CD4-positive, CD25-positive, alpha-beta regulatory T cell (primary cell): ENCODE data around the gene AATK. TPM values are rescaled to one million over a fixed set of nuclear protein-coding genes. Genes with fewer than 3 reads are reported as not detected.
A peak's percentile ranks its signal among the peaks of the same experiment; 100 is the strongest.
"Not testable (repeated sequence)": the region's sequence is repeated elsewhere in the genome, so short reads cannot be mapped to it uniquely, and the experiment has no call there.

Experiments used
- ATAC-seq, 2 donors: fragments of 150-1000 bp; cut with Tn5 transposase; one replicate each; pipeline ENCODE4 v1.10.0; 2021; ENCODE audit warnings: low read depth in 2 of 2, moderate number of reproducible peaks in 2 of 2, moderate library complexity in 1 of 2
- DNase-seq, 3 donors: peaks; one replicate each; pipeline versions ENCODE4 v3.0.0 to v3.0.0-alpha.2; 2012 to 2022; ENCODE audit warnings: mixed read lengths in 1 of 3
- H3K27ac ChIP-seq: one replicate; pipeline ENCODE4 v1.7.0; 2013; ENCODE audit warnings: mild to moderate bottlenecking, low read length; ENCODE audit not compliant: insufficient read depth, poor library complexity, severe bottlenecking
- H3K27me3 ChIP-seq: one replicate; pipeline ENCODE4 v1.7.0; 2013; ENCODE audit warnings: low read length; ENCODE audit not compliant: control insufficient read depth, insufficient read depth
- H3K36me3 ChIP-seq: one replicate; pipeline ENCODE4 v1.7.0; 2013; ENCODE audit warnings: mild to moderate bottlenecking, low read length, moderate library complexity; ENCODE audit not compliant: control insufficient read depth, insufficient read depth
- H3K4me1 ChIP-seq: 2 replicates; pipeline ENCODE4 v1.7.0; 2013; ENCODE audit warnings: mild to moderate bottlenecking, low read length; ENCODE audit not compliant: insufficient read depth, control insufficient read depth, poor library complexity, severe bottlenecking
- H3K4me3 ChIP-seq: one replicate; pipeline ENCODE4 v1.7.0; 2013; ENCODE audit warnings: low read depth, mild to moderate bottlenecking, low read length, moderate library complexity
- H3K9me3 ChIP-seq, 2 experiments: 1 replicate in 1 of 2; 2 replicates in 1 of 2; pipeline ENCODE4 v1.7.0; 2013; ENCODE audit warnings: low read length in 2 of 2, mild to moderate bottlenecking in 1 of 2, moderate library complexity in 1 of 2; ENCODE audit not compliant: control insufficient read depth in 2 of 2
- H3K27ac Mint-ChIP-seq, 3 donors: one replicate each; pipeline ENCODE4 v1.8.0; 2020 to 2022; ENCODE audit warnings: mild to moderate bottlenecking in 3 of 3, mixed read lengths in 3 of 3, moderate library complexity in 2 of 3
- H3K27me3 Mint-ChIP-seq: one replicate; pipeline ENCODE4 v1.8.0; 2022; ENCODE audit warnings: mild to moderate bottlenecking, mixed read lengths
- H3K36me3 Mint-ChIP-seq: one replicate; pipeline ENCODE4 v1.8.0; 2020; ENCODE audit warnings: mixed read lengths
- H3K4me1 Mint-ChIP-seq, 4 donors: one replicate each; pipeline ENCODE4 v1.8.0; 2020 to 2022; ENCODE audit warnings: mixed read lengths in 4 of 4, mild to moderate bottlenecking in 1 of 4
- H3K4me3 Mint-ChIP-seq, 4 donors: one replicate each; pipeline ENCODE4 v1.8.0; 2020 to 2022; ENCODE audit warnings: mild to moderate bottlenecking in 4 of 4, mixed read lengths in 4 of 4, moderate library complexity in 3 of 4
- H3K9me3 Mint-ChIP-seq, 7 donors: one replicate each; pipeline ENCODE4 v1.8.0; 2020 to 2022; ENCODE audit warnings: mixed read lengths in 7 of 7, mild to moderate bottlenecking in 3 of 7, moderate library complexity in 2 of 7
- polyA plus RNA-seq, 4 donors: library from polyadenylated mRNA; unstranded; fragments of 300-500 nt; fragmentation: Illumina TruSeq; gene quantifications; one replicate each; pipeline ENCODE4 v1.2.3, GENCODE V29; 2021
- total RNA-seq: library from RNA; stranded (reverse); gene quantifications from one replicate; pipeline ENCODE4 v1.2.3, GENCODE V29; 2022

Gene AATK
- total and polyA plus RNA-seq, 5 donors from 2014 or later: 0.03 to 0.26 (median 0.16) TPM; not detected in 2

GRCh38 chr17:81082177-81083073, 83.6 kb downstream of the AATK start:
- peaks cover 0 to 1% (median 0%) of the 10 kb centered on the region in 4 donors for H3K4me1 Mint-ChIP-seq
- H3K9me3 ChIP-seq: no peaks in the 10 kb centered on the region
- H3K4me3 Mint-ChIP-seq: no peak overlapping the region
- H3K27ac Mint-ChIP-seq: no peak overlapping the region
- H3K36me3 Mint-ChIP-seq: no peaks in the 10 kb centered on the region
- ATAC-seq (no peak), DNase-seq (no peak)
- H3K27me3 Mint-ChIP-seq: no peaks in the 10 kb centered on the region
- no peaks in the 10 kb centered on the region for H3K36me3 ChIP-seq
- no peaks in the 10 kb centered on the region for H3K4me1 ChIP-seq
- H3K4me3 ChIP-seq: no peak overlapping the region
- no peaks in the 10 kb centered on the region for H3K27me3 ChIP-seq
- H3K9me3 Mint-ChIP-seq: no peaks in the 10 kb centered on the region
- no peak overlapping the region for H3K27ac ChIP-seq

- DNase-seq (no peak), ATAC-seq (no peak)
- H3K27ac ChIP-seq: no peak overlapping the region
- no peak overlapping the region for H3K4me3 ChIP-seq
- no peaks in the 10 kb centered on the region for H3K9me3 ChIP-seq
- H3K27me3 ChIP-seq: no peaks in the 10 kb centered on the region
- no peaks in the 10 kb centered on the region for H3K36me3 ChIP-seq
- no peak overlapping the region for H3K4me3 Mint-ChIP-seq
- H3K27me3 Mint-ChIP-seq: no peaks in the 10 kb centered on the region
- H3K27ac Mint-ChIP-seq: no peak overlapping the region
- no peaks in the 10 kb centered on the region for H3K4me1 Mint-ChIP-seq
- H3K4me1 ChIP-seq: no peaks in the 10 kb centered on the region
- no peaks in the 10 kb centered on the region for H3K9me3 Mint-ChIP-seq
- no peaks in the 10 kb centered on the region for H3K36me3 Mint-ChIP-seq
Measured at GRCh38 chr17:81081222-81082176, 84.5 kb downstream of the AATK start.

DNA sequence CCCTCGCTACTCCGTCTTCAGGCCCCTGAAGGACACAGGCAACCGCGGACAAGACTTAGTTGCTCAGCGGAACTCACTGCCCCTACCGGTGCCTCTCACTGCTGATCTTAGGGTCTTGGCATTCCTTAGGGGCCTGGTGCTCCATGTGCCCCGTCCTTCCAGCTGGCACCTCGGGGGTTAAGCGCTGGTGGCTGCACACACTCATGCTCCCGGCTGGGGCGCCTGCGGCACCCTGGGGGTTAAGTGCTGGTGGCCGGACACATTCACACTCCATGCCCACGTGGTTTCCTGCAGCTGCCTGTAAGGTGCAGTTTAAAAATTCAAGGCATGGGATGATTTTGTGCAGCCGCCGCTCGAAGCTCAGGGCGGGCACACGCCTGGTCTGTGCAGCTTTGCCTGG, 86.0 kb downstream of the AATK start:
- Mint-ChIP-seq H3K9me3 (no peaks in the 10 kb centered on the region), H3K4me3 (no peak overlapping the region), H3K36me3 (no peaks in the 10 kb centered on the region), H3K27me3 (no peaks in the 10 kb centered on the region), H3K27ac (no peak overlapping the region), H3K4me1 (no peaks in the 10 kb centered on the region)
- Histone ChIP-seq H3K36me3 (no peaks in the 10 kb centered on the region), H3K27me3 (no peaks in the 10 kb centered on the region), H3K9me3 (no peaks in the 10 kb centered on the region), H3K4me1 (no peaks in the 10 kb centered on the region), H3K4me3 (no peak overlapping the region), H3K27ac (no peak overlapping the region)
- ATAC-seq (no peak), DNase-seq (no peak)

DNA sequence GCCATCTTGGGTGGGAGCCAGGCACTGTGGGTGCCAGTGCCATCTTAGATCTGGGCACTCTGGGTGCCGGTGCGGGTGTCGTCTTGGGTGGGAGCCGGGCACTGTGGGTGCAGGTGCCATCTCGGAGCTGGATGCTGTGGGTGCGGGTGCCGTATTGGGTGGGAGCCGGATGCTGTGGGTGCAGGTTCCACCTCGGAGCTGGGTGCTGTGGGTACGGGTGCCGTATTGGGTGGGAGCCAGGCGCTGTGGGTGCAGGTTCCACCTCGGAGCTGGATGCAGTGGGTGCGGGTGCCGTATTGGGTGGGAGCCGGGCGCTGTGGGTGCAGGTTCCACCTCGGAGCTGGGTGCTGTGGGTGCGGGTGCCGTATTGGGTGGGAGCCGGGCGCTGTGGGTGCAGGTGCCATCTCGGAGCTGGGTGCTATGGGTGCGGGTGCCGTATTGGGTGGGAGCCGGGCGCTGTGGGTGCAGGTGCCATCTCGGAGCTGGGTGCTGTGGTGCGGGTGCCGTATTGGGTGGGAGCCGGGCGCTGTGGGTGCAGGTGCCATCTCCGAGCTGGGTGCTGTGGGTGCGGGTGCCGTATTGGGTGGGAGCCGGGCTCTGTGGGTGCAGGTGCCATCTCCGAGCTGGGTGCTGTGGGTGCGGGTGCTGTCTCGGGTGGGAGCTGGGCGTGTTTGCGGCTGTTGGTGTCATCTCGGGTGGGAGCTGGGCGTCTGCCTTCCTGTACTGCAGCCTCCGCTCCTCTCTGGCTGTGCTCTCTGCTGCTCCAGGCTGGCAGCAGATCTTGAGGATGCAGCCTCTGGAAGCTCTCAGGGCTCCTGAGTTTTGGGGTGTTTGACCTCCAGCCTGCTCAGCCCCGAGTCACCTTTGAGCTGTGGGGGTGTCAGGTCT, 87.8 kb downstream of the AATK start:
- not testable (repeated sequence) for H3K27me3 Mint-ChIP-seq, H3K4me1 Mint-ChIP-seq, H3K9me3 ChIP-seq, ATAC-seq, H3K27ac Mint-ChIP-seq, H3K9me3 Mint-ChIP-seq, H3K27ac ChIP-seq, H3K4me3 ChIP-seq, H3K4me1 ChIP-seq, H3K36me3 ChIP-seq, H3K36me3 Mint-ChIP-seq, H3K4me3 Mint-ChIP-seq, H3K27me3 ChIP-seq, DNase-seq

GRCh38 chr17:81076141-81076679, 89.8 kb downstream of the AATK start:
- Histone ChIP-seq H3K27ac (no peak overlapping the region), H3K4me1 (no peaks in the 10 kb centered on the region), H3K36me3 (no peaks in the 10 kb centered on the region), H3K4me3 (no peak overlapping the region), H3K9me3 (no peaks in the 10 kb centered on the region), H3K27me3 (no peaks in the 10 kb centered on the region)
- Mint-ChIP-seq H3K4me3 (no peak overlapping the region), H3K27ac (no peak overlapping the region), H3K9me3 (no peaks in the 10 kb centered on the region), H3K4me1 (no peaks in the 10 kb centered on the region), H3K27me3 (no peaks in the 10 kb centered on the region), H3K36me3 (no peaks in the 10 kb centered on the region)
- no peak for DNase-seq
- no peak for ATAC-seq

DNA sequence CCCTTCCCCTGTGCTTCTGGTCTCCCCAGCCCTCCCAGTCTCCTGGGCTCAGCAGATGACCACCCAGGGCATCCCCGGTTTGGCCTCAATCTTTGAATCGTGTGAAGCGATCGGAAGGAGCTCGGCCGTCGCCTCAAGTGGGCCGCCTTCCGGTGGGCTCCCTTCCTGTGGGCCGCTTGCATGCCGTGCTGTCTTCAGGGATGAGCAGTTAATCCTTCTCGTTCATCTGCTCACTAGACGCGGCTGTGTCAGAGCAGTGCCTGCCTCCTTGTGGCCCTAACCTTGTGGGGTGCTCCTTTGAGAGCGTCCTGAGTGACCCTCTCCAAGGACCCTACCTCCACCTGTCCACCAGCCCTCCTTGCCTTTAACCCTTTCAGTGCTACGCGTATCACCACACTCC, 90.7 kb downstream of the AATK start:
- Mint-ChIP-seq H3K9me3 (no peaks in the 10 kb centered on the region), H3K4me1 (no peaks in the 10 kb centered on the region), H3K27me3 (no peaks in the 10 kb centered on the region), H3K27ac (peak overlapping the region in 2 of 3 donors; percentile 52 to 65), H3K36me3 (no peaks in the 10 kb centered on the region), H3K4me3 (no peak overlapping the region)
- no peak for DNase-seq
- Histone ChIP-seq H3K27ac (no peak overlapping the region), H3K9me3 (no peaks in the 10 kb centered on the region), H3K4me3 (no peak overlapping the region), H3K27me3 (no peaks in the 10 kb centered on the region), H3K4me1 (no peaks in the 10 kb centered on the region), H3K36me3 (no peaks in the 10 kb centered on the region)
- ATAC-seq: no peak

DNA sequence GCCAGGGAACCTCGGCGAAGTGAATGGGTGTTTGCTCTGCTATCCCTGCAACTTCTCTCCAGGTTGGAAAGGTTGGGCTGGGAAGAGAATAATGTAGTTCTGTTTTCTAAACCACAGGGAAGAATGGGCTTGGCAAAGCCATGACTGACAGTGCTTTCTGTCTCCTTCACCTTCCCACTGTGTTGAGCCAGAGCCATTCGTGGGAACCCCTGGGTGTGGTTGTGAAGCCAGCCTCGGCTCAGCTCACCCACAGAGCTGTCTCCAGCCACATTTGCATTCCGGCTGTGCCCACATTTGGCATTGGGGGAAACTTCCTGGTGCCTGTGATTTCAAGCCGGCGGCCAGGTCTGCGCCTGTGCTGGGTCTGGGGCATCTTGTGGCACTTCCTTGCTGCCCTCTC, 91.1 kb downstream of the AATK start:
- Histone ChIP-seq H3K36me3 (no peaks in the 10 kb centered on the region), H3K9me3 (no peaks in the 10 kb centered on the region), H3K4me1 (no peaks in the 10 kb centered on the region), H3K4me3 (no peak overlapping the region), H3K27ac (no peak overlapping the region), H3K27me3 (no peaks in the 10 kb centered on the region)
- no peaks in the 10 kb centered on the region for H3K27me3 Mint-ChIP-seq
- H3K36me3 Mint-ChIP-seq: no peaks in the 10 kb centered on the region
- DNase-seq: no peak
- no peaks in the 10 kb centered on the region for H3K9me3 Mint-ChIP-seq
- H3K4me3 Mint-ChIP-seq: no peak overlapping the region
- ATAC-seq: no peak
- no peak overlapping the region for H3K27ac Mint-ChIP-seq
- no peaks in the 10 kb centered on the region for H3K4me1 Mint-ChIP-seq
